C4-2B (cell line): ENCODE results near the gene SINHCAF.

Experiments used
- CTCF ChIP-seq: fragments of 450-650 bp; conservative IDR thresholded peaks from 2 replicates; pipeline ENCODE4 v1.5.1; 2017; ENCODE audit warnings: mild to moderate bottlenecking
- ZFX ChIP-seq: fragments of 450-650 bp; IDR thresholded peaks from 2 replicates; pipeline ENCODE4 v1.6.1; 2017

DNA sequence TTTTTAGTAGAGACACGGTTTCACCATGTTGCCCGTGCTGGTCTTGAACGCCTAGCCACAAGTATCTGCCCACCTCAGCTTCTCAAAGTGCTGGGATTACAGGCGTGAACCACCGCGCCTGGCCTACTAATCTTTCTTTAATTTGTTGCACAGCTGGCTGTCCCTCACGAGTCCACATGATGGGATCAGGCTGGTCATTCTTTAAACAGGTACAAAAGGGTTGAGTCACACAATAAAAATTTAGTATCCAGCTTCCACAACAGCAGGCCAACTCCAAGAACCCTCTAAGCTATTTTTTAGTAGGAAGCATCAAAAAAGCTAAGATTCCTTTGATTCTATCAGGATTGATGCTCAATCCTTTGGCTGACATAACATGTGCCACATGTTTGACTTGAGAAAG lies 17.8 kb downstream of the SINHCAF start:
- TF ChIP-seq CTCF, result no peak
- TF ChIP-seq ZFX, result no peak
